Suprapubic skin (tissue), 4 donors: Measurements from ENCODE around the gene DAP3. TPM values are rescaled to one million over a fixed set of nuclear protein-coding genes. Genes with fewer than 3 reads are reported as not detected.

Experiments
- DNase-seq, 2 donors: peaks; one replicate each; pipeline ENCODE4 v3.0.0-alpha.2; 2019; ENCODE audit warnings: low spot score in 2 of 2
- H3K27ac ChIP-seq: fragments of 200-600 bp; sonication (generic); one replicate; pipeline ENCODE4 v1.5.1; 2019
- H3K27me3 ChIP-seq: fragments of 200-600 bp; sonication (generic); one replicate; pipeline ENCODE4 v1.5.1; 2019
- H3K36me3 ChIP-seq: fragments of 200-600 bp; sonication (generic); one replicate; pipeline ENCODE4 v1.5.1; 2019
- H3K4me1 ChIP-seq: fragments of 200-600 bp; sonication (generic); one replicate; pipeline ENCODE4 v1.5.1; 2019
- H3K4me3 ChIP-seq: fragments of 200-600 bp; sonication (generic); one replicate; pipeline ENCODE4 v1.5.1; 2019; ENCODE audit warnings: mild to moderate bottlenecking
- H3K9me3 ChIP-seq: fragments of 200-600 bp; sonication (generic); one replicate; pipeline ENCODE4 v1.5.1; 2019
- EP300 ChIP-seq: sonication (generic); formaldehyde crosslinking; IDR thresholded peaks from one replicate; pipeline ENCODE4 v1.6.1; 2017; ENCODE audit warnings: antibody characterized with exemption
- POLR2A ChIP-seq, 2 donors: fragments of 450-650 bp; IDR thresholded peaks; one replicate each; pipeline ENCODE4 v1.6.1; 2017; ENCODE audit warnings: antibody characterized with exemption in 2 of 2, mild to moderate bottlenecking in 2 of 2, moderate library complexity in 2 of 2
- POLR2AphosphoS5 ChIP-seq, 3 donors: sonication (generic); formaldehyde crosslinking; IDR thresholded peaks; one replicate each; pipeline ENCODE4 v1.6.1; 2017; ENCODE audit warnings: antibody characterized with exemption in 3 of 3
- WGBS: methylation state at CpG from one replicate; pipeline ENCODE4 v1.1.5; 2018; 5-methylcytosine and 5-hydroxymethylcytosine counted together
- total RNA-seq, 4 donors: library from RNA; depleted of rRNA; stranded (reverse); fragments of >200 nt; gene quantifications; one replicate each; pipeline ENCODE4 v1.1.0, GENCODE V29; 2016
- TF ChIP-seq, protein P1 (sequence below), 2 donors: fragments of 200-600 bp in 1 of 2; fragments of 450-650 bp in 1 of 2; sonication (generic) in 1 of 2; IDR thresholded peaks; one replicate each; pipeline ENCODE4 v1.5.1; 2016 to 2019; ENCODE audit warnings: antibody characterized with exemption in 2 of 2, mild to moderate bottlenecking in 1 of 2, moderate library complexity in 1 of 2

Gene DAP3
- total RNA-seq, 4 donors from 2014 or later = 151 to 249 (median 187) TPM

- Histone ChIP-seq H3K4me3 (peak within 1 kb of the TSS; percentile 95), H3K36me3 (peaks cover 7% of the 10 kb centered on the region), H3K27me3 (no peaks in the 10 kb centered on the region), H3K27ac (peak within 1 kb of the TSS; percentile 94), H3K4me1 (peaks cover 43% of the 10 kb centered on the region), H3K9me3 (no peaks in the 10 kb centered on the region)
- peak; percentile 93 to 95 for DNase-seq
- WGBS = 0% methylated on average over 39 of the region's 81 CpGs
- TF ChIP-seq POLR2AphosphoS5 (IDR thresholded peaks at IDR 0.05) (peak in 2 of 3 donors; percentile 82 to 93), POLR2A (IDR thresholded peaks at IDR 0.05) (peak in 1 of 2 donors; percentile 62)
- TF ChIP-seq, protein P1, sequence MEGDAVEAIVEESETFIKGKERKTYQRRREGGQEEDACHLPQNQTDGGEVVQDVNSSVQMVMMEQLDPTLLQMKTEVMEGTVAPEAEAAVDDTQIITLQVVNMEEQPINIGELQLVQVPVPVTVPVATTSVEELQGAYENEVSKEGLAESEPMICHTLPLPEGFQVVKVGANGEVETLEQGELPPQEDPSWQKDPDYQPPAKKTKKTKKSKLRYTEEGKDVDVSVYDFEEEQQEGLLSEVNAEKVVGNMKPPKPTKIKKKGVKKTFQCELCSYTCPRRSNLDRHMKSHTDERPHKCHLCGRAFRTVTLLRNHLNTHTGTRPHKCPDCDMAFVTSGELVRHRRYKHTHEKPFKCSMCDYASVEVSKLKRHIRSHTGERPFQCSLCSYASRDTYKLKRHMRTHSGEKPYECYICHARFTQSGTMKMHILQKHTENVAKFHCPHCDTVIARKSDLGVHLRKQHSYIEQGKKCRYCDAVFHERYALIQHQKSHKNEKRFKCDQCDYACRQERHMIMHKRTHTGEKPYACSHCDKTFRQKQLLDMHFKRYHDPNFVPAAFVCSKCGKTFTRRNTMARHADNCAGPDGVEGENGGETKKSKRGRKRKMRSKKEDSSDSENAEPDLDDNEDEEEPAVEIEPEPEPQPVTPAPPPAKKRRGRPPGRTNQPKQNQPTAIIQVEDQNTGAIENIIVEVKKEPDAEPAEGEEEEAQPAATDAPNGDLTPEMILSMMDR (IDR thresholded peaks at IDR 0.05) = no peak
These were observed 389 bp upstream of the DAP3 start, which contains the start of gene YY1AP1 for GRCh38 chr1:155688324-155689080. Gene YY1AP1, minus strand, starts transcription at chr1:155688774. Its CDS starts 8,338 bp downstream, at chr1:155680436.

- H3K27ac ChIP-seq = no peak overlapping the region
- H3K9me3 ChIP-seq = no peaks in the 10 kb centered on the region
- WGBS = 95% methylated on average over 8 of the region's 8 CpGs
- no peaks in the 10 kb centered on the region for H3K27me3 ChIP-seq
- H3K4me3 ChIP-seq = no peak overlapping the region
- H3K36me3 ChIP-seq = peaks cover 7% of the 10 kb centered on the region
- TF ChIP-seq, protein P1 (IDR thresholded peaks at IDR 0.05) = no peak
- no peak for DNase-seq
- peaks cover 39% of the 10 kb centered on the region for H3K4me1 ChIP-seq
These were observed 3.2 kb downstream of the DAP3 start for GRCh38 chr1:155691992-155692528.

DNA sequence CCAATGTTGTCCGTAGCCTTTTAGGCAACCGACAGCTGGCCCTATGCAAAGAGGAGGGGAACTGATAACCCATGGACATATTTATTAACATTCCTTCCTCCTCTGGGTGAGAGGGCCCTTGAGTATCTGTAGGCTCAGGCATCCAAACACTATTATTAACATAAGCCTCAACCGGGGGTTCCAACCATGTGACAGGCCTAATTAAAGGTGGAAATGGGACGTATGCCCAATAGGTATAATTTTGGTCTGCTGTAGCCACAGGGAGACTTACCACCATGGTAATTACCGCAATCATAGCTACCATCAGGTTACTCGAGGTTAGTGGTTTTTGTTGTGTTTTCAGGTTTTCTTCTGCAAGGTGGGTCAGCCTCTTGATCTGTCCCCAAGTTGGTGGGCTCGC is 5.3 kb downstream of the DAP3 start:
- no peaks in the 10 kb centered on the region for H3K27me3 ChIP-seq
- H3K36me3 ChIP-seq = peaks cover 7% of the 10 kb centered on the region
- TF ChIP-seq POLR2A (IDR thresholded peaks at IDR 0.05) (no peak), EP300 (no peak), POLR2AphosphoS5 (IDR thresholded peaks at IDR 0.05) (no peak)
- TF ChIP-seq, protein P1 (IDR thresholded peaks at IDR 0.05) = no peak
- no peak for DNase-seq
- 83% methylated on average over 7 of the region's 7 CpGs for WGBS
- peaks cover 39% of the 10 kb centered on the region for H3K4me1 ChIP-seq
- no peaks in the 10 kb centered on the region for H3K9me3 ChIP-seq
- H3K27ac ChIP-seq = no peak overlapping the region
- H3K4me3 ChIP-seq = no peak overlapping the region

- Histone ChIP-seq H3K36me3 (peaks cover 7% of the 10 kb centered on the region), H3K4me1 (peaks cover 32% of the 10 kb centered on the region), H3K27me3 (no peaks in the 10 kb centered on the region), H3K27ac (no peak overlapping the region), H3K4me3 (no peak overlapping the region), H3K9me3 (no peaks in the 10 kb centered on the region)
- 25% methylated on average over 4 of the region's 4 CpGs for WGBS
- TF ChIP-seq, protein P1 (IDR thresholded peaks at IDR 0.05) = no peak
- no peak for TF ChIP-seq POLR2AphosphoS5 (IDR thresholded peaks at IDR 0.05)
- no peak for TF ChIP-seq EP300
- no peak for TF ChIP-seq POLR2A (IDR thresholded peaks at IDR 0.05)
- no peak for DNase-seq
These were observed 6.2 kb downstream of the DAP3 start for GRCh38 chr1:155695072-155695471.

DNA sequence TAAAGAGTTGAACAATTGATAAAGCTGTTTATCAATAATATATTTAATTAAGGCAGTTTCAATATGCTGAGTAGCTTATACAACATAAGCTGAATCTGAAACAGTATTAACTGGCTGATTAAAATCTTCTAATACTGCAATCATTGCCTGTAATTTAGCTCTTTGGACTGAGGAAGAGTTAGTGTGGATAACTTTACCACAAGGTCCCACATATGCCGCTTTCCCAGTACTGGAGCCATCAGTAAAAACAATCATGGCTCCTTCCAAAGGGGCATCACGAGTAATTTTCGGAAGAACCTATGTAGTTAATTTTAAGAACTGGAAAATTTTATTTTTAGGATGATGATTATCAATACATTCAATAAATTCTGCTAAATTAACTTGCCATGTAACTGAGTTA is 6.7 kb downstream of the DAP3 start:
- Histone ChIP-seq H3K27me3 (no peaks in the 10 kb centered on the region), H3K4me3 (no peak overlapping the region), H3K27ac (no peak overlapping the region), H3K4me1 (peaks cover 26% of the 10 kb centered on the region), H3K9me3 (no peaks in the 10 kb centered on the region), H3K36me3 (peaks cover 7% of the 10 kb centered on the region)
- TF ChIP-seq POLR2A (IDR thresholded peaks at IDR 0.05) (no peak), EP300 (no peak), POLR2AphosphoS5 (IDR thresholded peaks at IDR 0.05) (no peak)
- TF ChIP-seq, protein P1 (IDR thresholded peaks at IDR 0.05) = no peak
- WGBS = 72% methylated on average over 3 of the region's 3 CpGs
- DNase-seq = no peak
